Stimulated activated naive CD8-positive, alpha-beta T cell treated with anti-CD3 and anti-CD28 coated beads, Interleukin-15, Interleukin-2, amounts not matched to agents 100 ng/mL and 50 ng/mL, for 24 hours (primary cell): ENCODE measurements around the gene ATP11A.

Experiments
- H3K27ac Mint-ChIP-seq: one replicate; pipeline ENCODE4 v1.8.0; 2021; ENCODE audit warnings: mild to moderate bottlenecking, mixed read lengths
- H3K27me3 Mint-ChIP-seq: one replicate; pipeline ENCODE4 v1.8.0; 2021; ENCODE audit warnings: mixed read lengths
- H3K36me3 Mint-ChIP-seq: one replicate; pipeline ENCODE4 v1.8.0; 2021; ENCODE audit warnings: low read depth, mixed read lengths
- H3K4me1 Mint-ChIP-seq: one replicate; pipeline ENCODE4 v1.8.0; 2021; ENCODE audit warnings: low read depth, mixed read lengths
- H3K4me3 Mint-ChIP-seq: one replicate; pipeline ENCODE4 v1.8.0; 2021; ENCODE audit warnings: mild to moderate bottlenecking, mixed read lengths
- H3K9me3 Mint-ChIP-seq: one replicate; pipeline ENCODE4 v1.8.0; 2021; ENCODE audit warnings: mixed read lengths

ATP11A gene

DNA sequence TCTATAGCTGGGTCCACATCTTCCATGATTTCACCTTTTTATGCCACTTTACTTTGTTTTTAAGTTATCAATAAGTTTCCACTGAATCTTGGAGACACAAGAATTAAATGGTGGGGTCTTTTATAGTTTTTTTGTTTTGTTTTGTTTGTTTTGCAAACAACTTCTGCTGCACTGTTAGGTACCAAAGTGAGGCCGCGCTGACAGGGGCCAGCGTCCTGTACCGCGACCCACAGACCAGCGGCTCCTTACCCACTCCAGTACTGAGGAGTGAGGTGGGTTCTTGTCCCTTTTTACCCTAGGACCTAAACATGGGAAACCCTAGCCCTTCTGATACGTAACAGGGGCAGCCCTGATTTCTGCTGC lies 203.3 kb downstream of the ATP11A start:
- no peak overlapping the region for H3K4me3 Mint-ChIP-seq
- peaks cover 5% of the 10 kb centered on the region for H3K4me1 Mint-ChIP-seq
- H3K36me3 Mint-ChIP-seq, result no peaks in the 10 kb centered on the region
- H3K27me3 Mint-ChIP-seq, result peaks cover 14% of the 10 kb centered on the region
- H3K27ac Mint-ChIP-seq, result no peak overlapping the region
- no peaks in the 10 kb centered on the region for H3K9me3 Mint-ChIP-seq

DNA sequence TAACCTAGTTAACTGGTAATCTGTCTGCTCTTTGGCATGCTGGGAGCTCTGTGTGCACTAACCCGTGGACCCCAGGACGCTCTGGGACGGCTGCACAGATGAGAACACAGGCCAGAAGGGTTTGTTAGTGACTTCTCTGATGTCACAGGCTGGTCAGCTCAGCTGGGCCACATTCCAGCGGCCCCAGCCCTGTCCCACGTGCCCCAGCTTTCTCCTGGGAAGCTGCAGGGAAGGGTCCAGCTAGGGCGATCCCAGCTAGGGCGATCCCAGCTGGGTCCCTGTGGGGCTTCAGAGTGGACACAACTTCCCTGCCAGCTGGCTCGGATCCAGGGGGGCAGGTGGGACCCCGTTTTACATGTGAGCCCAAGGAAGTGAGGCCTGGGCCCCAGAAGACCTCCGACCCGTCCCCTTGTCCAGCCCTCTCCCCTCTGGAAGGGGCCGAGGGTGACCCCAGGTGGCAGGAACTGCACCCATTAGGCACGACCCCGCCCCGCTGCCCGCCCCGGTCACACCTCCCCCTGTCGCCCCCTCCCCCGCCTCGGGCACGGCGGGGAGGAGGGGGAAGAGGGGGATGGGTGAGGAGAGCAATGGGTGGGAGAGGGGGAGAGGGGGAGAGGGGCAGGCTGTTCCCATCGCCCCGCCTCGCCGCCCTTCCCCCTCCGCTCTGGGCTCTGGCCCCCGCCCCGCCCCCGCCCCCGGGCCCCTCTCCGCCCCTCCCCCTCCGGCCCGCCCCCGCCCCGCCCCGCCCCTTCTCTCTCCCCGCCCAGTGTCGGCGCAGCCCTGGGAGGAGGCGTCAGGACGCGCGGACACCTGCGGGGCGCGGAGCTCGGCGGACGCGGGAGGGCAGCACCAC lies 204.0 kb downstream of the ATP11A start:
- peaks cover 5% of the 10 kb centered on the region for H3K4me1 Mint-ChIP-seq
- no peak overlapping the region for H3K4me3 Mint-ChIP-seq

DNA sequence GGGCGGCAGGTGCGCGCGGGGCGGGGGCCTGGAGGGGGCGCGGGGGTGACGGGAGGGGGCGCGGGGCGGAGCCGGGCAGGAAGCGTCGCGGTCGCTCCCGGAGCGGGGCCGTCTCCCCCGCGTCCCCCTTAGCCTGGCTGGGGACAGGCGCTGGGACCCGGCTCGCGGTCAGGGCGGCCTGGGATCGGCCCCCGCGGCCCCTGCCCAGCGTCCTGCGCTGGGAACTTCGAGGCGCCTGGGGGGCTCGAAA lies 204.5 kb downstream of the ATP11A start:
- H3K27me3 Mint-ChIP-seq, result peaks cover 14% of the 10 kb centered on the region
- no peaks in the 10 kb centered on the region for H3K9me3 Mint-ChIP-seq
- H3K36me3 Mint-ChIP-seq, result no peaks in the 10 kb centered on the region
- H3K4me1 Mint-ChIP-seq, result peaks cover 5% of the 10 kb centered on the region
- no peak overlapping the region for H3K27ac Mint-ChIP-seq
- H3K4me3 Mint-ChIP-seq, result no peak overlapping the region

More for the DNA sequence above, 204.0 kb downstream of the ATP11A start:
- H3K27ac Mint-ChIP-seq, result no peak overlapping the region
- peaks cover 14% of the 10 kb centered on the region for H3K27me3 Mint-ChIP-seq
- H3K9me3 Mint-ChIP-seq, result no peaks in the 10 kb centered on the region
- H3K36me3 Mint-ChIP-seq, result no peaks in the 10 kb centered on the region

DNA sequence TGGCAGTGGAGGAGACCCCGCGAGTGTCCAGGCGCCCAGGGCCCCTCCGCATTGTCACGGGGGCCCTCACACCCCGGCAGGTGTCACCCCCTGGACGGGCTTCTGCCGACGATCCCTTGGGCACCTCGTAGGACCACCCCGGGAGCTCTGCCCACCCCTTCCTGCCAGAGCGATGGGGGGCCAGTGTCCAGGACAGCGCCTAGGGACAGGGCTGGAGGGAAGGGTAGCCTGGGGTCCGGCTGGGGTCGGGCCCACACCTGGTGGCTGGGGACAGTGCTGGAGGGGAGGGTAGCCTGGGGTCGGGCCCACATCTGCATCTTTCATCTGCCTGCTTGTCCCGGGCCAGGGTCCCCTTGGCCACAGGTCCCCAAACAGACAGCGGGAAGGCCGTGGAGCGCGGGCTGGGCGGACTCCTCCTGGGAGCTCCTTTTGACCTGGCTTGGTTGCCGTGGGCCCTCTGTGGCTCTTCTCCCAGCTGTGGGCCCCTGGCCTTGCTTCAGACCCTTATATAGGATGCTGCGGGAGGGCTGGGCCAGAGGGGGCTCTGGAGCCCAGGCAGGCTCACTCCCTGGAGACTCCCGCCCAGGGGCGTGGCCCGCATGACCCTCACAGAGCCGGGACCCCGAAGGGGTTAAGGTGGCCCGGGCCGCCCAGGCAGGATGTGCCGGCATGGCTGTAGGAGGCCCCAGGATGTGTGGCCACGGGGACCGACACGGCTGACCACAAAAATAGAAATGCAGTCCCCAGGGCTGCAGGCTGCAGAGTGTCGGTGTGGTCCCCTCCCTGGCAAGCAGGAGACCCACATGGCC lies 205.0 kb downstream of the ATP11A start:
- H3K27ac Mint-ChIP-seq, result no peak overlapping the region
- H3K27me3 Mint-ChIP-seq, result peaks cover 14% of the 10 kb centered on the region
- H3K4me1 Mint-ChIP-seq, result peaks cover 5% of the 10 kb centered on the region
- no peaks in the 10 kb centered on the region for H3K9me3 Mint-ChIP-seq
- H3K36me3 Mint-ChIP-seq, result no peaks in the 10 kb centered on the region
- no peak overlapping the region for H3K4me3 Mint-ChIP-seq

DNA sequence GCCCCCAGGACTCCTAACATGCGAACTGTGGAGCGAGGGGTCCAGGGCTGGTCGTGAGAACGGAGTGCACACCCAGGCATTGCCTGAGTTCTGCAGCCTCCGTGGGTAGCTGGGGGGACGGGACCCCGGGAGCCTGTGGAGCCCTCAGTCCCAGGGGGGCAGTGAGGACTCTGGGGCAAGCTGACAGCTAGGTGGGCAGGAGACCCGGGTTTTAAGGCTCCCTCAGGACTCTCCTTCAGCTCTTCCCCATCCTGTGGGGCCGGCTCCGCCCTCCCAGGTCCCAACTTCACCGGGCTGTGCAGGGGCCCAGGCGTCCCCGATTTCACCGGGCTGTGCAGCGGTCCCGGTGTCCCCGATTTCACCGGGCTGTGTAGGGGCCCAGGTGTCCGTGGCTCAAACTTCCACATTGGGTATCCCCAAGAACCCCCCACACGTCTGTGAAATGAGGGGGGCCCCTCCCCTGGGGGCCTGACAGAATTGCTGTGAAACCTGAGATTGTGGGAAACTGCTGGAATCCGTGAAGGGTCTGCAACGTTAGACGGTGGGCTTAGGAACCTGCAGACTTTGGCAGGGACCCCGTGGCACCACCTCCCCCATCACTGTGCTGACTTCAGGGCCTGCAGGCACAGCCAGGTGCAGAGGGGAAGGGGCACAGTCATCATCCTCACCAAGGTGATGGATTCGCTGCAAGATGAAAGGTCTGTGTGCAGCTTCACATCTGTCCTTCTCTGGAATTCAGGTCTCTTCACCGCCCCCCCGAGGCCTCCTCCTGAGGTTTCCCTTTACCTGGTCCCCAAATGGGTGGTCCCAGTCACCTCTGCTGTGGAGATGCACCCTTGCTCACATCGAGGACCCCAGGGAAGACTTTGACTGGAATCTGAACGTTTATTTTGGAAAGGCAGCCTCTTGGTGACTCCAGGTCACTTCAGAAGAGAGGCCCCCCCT lies 206.0 kb downstream of the ATP11A start:
- H3K27me3 Mint-ChIP-seq, result peaks cover 14% of the 10 kb centered on the region
- H3K4me1 Mint-ChIP-seq, result peaks cover 5% of the 10 kb centered on the region
- no peak overlapping the region for H3K27ac Mint-ChIP-seq
- H3K4me3 Mint-ChIP-seq, result no peak overlapping the region
- no peaks in the 10 kb centered on the region for H3K36me3 Mint-ChIP-seq
- no peaks in the 10 kb centered on the region for H3K9me3 Mint-ChIP-seq

DNA sequence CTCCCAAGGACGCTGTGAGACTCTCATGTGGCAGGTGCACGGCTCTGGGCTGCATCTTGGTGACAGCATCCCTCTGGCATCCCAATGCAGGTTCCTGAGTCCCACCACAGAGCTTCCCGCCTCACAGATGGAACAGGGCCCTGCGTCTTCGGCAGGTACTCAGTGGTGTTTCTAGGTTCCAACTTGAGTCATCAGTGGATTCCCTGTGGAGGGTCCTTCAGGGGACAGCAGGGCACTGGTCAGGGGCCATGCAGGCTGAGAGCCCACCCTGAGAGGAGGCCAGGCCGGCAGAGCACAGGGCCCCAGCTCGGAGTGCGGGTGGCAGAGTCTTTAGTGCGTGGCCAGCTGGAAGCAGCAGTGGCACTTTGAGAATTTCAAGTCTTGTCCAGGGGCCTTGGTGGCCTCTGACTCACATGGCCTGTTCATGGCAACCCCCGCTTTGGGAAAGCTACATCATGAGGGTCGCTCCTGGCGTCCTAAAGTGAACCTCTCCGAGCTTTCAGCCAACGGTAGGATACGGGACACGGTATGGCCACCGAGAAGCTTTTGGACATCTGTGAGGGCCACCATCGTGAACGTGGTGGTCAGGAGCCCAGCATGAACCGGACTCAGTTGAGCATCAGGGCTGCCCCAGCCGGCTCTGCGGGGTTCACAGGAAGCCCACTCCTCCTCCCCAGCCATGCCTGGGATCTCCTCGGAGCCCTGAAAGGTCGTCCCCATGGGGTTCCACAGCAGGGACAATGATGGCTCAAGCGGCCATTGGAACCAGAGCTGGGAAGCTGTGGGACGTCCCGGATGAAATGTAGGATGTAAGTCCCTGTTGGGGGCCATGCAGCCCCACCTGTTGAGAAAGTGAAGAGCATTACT lies 207.1 kb downstream of the ATP11A start:
- H3K36me3 Mint-ChIP-seq, result no peaks in the 10 kb centered on the region
- peaks cover 14% of the 10 kb centered on the region for H3K27me3 Mint-ChIP-seq
- H3K27ac Mint-ChIP-seq, result no peak overlapping the region
- peaks cover 5% of the 10 kb centered on the region for H3K4me1 Mint-ChIP-seq
- H3K4me3 Mint-ChIP-seq, result no peak overlapping the region
- H3K9me3 Mint-ChIP-seq, result no peaks in the 10 kb centered on the region

DNA sequence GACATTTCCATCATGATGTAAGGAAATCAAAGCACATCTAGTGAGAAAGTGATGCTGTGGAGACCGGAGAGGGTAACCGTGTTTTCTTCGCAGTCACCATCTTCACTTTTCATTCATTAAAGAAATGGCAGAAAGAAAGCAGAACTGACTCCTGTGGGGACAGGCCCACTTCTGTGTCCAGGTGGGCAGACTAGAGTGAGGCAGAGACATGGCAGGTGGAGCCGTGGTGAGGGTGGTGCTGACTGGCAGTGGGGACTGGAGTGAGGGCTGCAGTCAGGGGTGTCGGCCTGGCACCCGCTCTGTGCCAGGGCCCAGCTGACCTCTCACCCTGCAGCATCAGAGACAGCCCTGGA lies 207.7 kb downstream of the ATP11A start:
- no peaks in the 10 kb centered on the region for H3K9me3 Mint-ChIP-seq
- H3K27ac Mint-ChIP-seq, result no peak overlapping the region
- H3K36me3 Mint-ChIP-seq, result no peaks in the 10 kb centered on the region
- peaks cover 10% of the 10 kb centered on the region for H3K27me3 Mint-ChIP-seq
- peaks cover 5% of the 10 kb centered on the region for H3K4me1 Mint-ChIP-seq
- H3K4me3 Mint-ChIP-seq, result no peak overlapping the region

DNA sequence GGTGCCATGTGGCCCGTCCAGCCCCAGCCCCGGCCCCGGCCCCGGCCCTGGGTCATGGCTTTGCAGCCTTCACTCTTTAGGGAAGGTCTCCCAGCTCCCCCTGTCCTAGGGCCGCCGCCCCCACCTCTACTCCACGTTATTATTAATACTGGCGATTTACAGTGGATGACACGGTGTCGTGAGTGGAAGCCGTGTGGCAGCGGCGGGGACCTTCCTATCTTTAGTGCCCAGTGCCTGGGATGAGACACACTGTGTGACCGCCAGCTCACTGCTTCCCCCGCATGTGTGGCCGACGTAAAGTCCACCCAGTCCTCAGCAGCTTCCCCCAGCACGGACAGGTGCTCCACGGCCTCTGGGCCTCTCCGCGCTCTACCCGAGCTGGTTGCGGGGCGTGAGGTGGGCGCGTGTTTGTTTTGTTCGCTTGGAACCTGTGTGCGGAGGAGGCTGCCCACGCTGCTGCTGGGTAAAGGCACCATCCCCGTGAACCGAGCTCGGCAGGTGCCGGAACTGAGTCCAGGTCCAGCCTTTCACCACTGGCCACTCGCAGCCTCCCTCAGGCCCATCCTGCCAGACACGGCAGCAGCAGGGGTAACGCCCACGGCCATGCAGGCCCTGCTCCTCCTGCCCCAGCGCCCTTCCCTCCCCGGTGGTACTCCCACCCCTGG lies 208.2 kb downstream of the ATP11A start:
- Mint-ChIP-seq H3K4me1 (peaks cover 1% of the 10 kb centered on the region), H3K4me3 (no peak overlapping the region), H3K9me3 (no peaks in the 10 kb centered on the region), H3K27ac (no peak overlapping the region), H3K36me3 (no peaks in the 10 kb centered on the region), H3K27me3 (peaks cover 5% of the 10 kb centered on the region)

DNA sequence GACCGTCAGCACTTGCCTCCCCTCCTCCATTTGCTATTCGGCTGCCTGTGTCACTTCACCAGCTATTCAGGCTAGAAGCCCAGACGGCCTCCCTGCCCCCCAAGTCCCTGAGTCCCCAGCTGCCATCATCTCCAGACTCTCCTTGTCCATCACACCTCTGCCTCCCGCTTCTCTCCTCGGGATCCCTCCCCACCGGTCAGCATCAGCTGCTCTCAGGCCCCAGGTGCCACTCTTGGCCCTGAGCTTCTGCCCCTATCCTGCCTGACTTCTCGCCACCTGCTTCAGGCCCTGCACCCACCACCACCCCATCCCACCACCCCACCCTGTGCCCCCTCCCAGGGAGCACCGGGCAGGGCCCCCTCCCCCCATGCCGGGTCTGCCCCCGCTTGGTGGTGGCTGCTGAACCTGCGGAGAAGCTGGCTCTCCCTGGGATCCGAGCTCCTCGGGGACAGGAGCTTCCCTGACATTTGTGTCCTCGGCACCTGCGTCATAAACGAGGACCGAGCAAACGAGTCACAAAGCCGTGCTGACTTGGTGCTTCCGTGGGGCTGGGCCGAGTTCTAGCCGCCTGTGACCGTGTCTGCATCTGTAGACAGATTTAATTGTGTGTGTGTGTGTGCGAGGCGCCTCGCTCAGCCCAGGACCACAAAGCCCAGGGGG lies 208.9 kb downstream of the ATP11A start:
- Mint-ChIP-seq H3K27ac (no peak overlapping the region), H3K9me3 (no peaks in the 10 kb centered on the region), H3K4me3 (no peak overlapping the region), H3K36me3 (no peaks in the 10 kb centered on the region), H3K27me3 (peaks cover 7% of the 10 kb centered on the region), H3K4me1 (no peaks in the 10 kb centered on the region)

DNA sequence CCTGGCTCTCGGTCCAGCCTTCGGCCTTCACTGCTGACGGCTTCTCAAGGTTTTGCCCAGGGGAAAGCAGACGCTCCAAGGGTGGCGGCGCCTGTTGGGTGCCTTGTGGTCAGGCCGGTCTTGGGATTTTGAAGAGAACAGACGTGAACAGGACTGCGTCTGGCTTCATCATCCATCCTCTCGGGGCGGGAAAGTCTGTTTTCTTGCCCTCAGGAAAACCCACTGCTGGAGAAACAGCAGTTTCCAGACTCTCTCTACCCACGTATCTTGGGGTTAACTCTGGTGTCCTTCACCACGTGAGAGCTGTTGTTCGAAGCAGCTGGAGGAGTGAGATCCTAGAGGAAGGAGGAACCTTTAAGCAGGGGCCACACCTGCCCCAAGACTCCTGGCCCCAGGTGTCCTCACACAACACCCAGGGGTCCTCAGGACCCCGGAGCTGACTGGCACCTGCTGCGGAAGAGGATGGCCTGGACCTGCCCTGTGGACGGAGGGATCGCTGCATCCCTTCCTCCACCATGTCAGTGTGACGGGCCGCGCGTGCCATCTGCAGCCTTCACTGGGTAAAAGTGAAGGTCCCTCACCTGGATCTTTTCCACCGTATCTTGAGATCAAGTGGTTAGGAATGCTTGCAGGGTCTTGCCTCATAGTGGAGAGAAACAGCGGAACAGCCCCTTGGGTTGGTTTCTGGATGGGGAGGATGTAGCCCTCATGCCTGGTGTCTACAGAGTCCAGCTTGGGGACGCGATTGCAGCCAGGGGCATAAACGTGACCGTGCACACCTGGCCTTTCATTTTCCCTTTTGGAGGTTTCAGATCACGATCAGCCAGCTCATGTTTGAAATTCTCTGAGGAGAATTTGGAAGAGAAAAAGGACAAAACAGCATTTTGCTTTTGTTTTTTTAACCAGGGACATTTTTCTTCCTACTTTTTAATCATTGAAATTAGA lies 209.7 kb downstream of the ATP11A start:
- Mint-ChIP-seq H3K27ac (no peak overlapping the region), H3K36me3 (no peaks in the 10 kb centered on the region), H3K27me3 (peaks cover 7% of the 10 kb centered on the region), H3K4me3 (no peak overlapping the region), H3K9me3 (no peaks in the 10 kb centered on the region), H3K4me1 (no peaks in the 10 kb centered on the region)

DNA sequence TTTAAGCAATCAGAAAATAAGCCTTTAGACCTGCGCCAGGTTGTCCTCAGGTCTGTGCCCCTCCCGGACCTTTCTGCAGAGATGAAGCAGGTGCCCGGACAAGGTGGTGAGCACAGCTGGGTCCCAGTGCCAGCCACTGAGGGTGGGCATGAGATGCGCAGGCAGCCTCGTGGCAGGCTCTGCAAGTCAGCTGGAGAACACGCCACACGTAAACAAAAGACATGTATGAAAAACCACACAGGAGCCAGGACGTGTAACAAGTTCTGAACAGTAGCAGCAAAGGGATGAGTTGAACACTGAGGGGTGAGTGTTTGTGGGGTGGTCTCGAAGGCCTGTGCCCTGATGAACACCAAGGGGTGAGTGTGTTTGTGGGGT lies 210.4 kb downstream of the ATP11A start:
- Mint-ChIP-seq H3K27ac (no peak overlapping the region), H3K4me1 (no peaks in the 10 kb centered on the region), H3K36me3 (peaks cover 4% of the 10 kb centered on the region), H3K27me3 (peaks cover 7% of the 10 kb centered on the region), H3K4me3 (no peak overlapping the region), H3K9me3 (peaks cover 4% of the 10 kb centered on the region)

DNA sequence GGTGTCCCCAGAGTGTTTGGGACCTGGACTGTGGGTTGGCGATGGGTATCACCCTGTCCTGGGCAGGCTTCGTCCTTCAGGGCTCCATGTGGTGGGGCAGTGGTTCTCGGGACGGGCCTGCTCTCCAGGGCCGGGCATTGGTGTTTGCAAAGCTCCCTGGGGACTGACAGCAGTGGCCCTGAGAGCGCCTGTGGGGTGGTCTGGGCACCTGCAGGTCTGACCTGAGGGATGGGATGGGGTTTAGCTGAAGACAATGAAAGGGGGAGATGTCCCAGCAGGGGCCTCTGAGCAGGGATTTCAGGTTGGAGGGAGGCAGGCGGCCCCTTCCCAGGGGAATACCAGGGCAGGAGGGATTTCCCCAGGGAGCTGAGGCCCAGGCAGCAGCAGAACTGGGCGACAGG lies 210.9 kb downstream of the ATP11A start:
- peaks cover 5% of the 10 kb centered on the region for H3K9me3 Mint-ChIP-seq
- no peak overlapping the region for H3K27ac Mint-ChIP-seq
- H3K27me3 Mint-ChIP-seq, result peaks cover 7% of the 10 kb centered on the region
- H3K4me1 Mint-ChIP-seq, result no peaks in the 10 kb centered on the region
- peaks cover 4% of the 10 kb centered on the region for H3K36me3 Mint-ChIP-seq
- H3K4me3 Mint-ChIP-seq, result no peak overlapping the region
